ENCODE data around the gene THAP11.

The THAP11 gene

DNA sequence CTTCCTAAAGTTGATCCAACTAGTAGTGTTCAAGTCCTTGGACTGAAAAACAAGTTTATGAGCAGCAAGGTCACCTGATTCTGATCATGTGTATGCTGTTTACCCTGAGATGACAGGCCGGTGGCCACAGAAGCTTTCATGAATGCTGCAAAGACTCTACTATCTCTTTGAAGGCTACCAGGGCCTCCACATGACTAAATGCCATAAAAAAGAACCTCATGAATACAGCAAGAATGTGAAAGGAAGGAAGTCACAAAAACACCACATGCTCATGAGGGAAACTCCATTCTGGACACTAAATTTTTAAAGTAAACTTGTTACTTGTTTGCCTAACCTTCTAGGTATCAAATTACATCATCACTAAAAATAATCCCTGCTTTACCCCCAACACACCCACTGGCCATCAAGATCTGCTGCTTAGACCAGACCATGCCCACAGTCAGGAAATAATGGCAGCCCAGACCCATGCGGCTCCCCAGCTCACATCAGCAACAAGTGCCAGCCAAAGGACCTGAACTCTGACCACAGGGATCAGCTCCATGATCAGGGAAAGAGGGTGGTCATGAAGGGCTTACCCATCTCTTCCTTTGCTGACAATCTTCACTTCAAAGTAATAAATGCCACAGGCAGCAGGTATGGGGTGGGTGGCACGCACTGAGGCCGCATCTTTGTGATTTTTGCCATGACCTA is 37.1 kb upstream of the THAP11 start:
- TF ChIP-seq, protein P1, sequence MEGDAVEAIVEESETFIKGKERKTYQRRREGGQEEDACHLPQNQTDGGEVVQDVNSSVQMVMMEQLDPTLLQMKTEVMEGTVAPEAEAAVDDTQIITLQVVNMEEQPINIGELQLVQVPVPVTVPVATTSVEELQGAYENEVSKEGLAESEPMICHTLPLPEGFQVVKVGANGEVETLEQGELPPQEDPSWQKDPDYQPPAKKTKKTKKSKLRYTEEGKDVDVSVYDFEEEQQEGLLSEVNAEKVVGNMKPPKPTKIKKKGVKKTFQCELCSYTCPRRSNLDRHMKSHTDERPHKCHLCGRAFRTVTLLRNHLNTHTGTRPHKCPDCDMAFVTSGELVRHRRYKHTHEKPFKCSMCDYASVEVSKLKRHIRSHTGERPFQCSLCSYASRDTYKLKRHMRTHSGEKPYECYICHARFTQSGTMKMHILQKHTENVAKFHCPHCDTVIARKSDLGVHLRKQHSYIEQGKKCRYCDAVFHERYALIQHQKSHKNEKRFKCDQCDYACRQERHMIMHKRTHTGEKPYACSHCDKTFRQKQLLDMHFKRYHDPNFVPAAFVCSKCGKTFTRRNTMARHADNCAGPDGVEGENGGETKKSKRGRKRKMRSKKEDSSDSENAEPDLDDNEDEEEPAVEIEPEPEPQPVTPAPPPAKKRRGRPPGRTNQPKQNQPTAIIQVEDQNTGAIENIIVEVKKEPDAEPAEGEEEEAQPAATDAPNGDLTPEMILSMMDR (IDR thresholded peaks at IDR 0.05; ENCODE audit: insufficient read depth, missing control alignments): no peak
- FAIRE-seq (no peak), DNase-seq (ENCODE audit: insufficient read length, low spot score) (no peak)

DNA sequence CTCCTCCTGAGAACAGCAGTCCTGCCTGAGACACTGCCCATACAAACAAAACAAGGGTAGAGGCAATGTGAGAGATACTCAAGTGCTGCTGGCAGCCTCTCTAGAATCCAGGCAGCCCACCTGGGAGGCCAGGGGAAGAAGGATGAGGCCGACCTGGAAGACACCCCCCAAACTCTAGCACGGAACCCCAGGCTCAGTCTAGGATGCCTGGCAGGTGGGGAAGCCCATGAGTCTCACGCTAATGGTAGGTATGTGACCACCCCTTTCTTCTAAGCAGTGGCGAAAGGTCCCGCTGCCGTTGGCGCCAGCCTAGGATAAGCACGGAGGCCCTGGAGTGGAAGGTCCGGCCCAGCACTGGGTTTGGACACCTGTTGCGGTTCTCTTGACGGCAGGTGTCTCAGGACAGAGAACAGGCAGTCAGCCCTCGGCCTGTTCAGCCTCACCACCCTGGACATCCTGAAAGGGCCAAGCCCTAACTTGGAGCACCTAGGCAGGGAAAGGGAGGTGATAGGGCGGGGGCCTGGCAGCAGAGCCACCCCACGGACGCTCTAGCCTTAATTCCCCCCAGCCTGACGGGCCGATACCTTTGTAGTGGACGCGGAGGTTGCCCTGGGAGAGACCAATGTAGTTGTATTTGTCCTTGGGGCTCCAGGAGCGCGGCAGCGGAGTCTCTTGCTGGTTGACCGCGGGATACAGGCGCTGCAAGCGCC is 36.2 kb upstream of the THAP11 start:
- TF ChIP-seq, protein P1 (IDR thresholded peaks at IDR 0.05; ENCODE audit: insufficient read depth, missing control alignments): no peak
- DNase-seq (ENCODE audit: insufficient read length, low spot score): no peak
- FAIRE-seq: no peak

- FAIRE-seq (no peak), DNase-seq (ENCODE audit: insufficient read length, low spot score) (peak; percentile 63)
- TF ChIP-seq, protein P1 (IDR thresholded peaks at IDR 0.05; ENCODE audit: insufficient read depth, missing control alignments): no peak
These were observed 35.5 kb upstream of the THAP11 start, which contains the start of the genes RANBP10 and TSNAXIP1 for GRCh38 chr16:67806428-67807147. Gene RANBP10, minus strand, starts transcription at chr16:67806560. Its CDS starts 24 bp downstream, at chr16:67806536. Gene TSNAXIP1, plus strand, starts transcription at chr16:67806889. Its CDS starts 261 bp downstream, at chr16:67807150.

GRCh38 chr16:67807148-67807682 is 34.9 kb upstream of the THAP11 start:
- no peak for DNase-seq (ENCODE audit: insufficient read length, low spot score)
- TF ChIP-seq, protein P1 (IDR thresholded peaks at IDR 0.05; ENCODE audit: insufficient read depth, missing control alignments): no peak
- FAIRE-seq: no peak

- no peak for DNase-seq (ENCODE audit: insufficient read length, low spot score)
- TF ChIP-seq, protein P1 (IDR thresholded peaks at IDR 0.05; ENCODE audit: insufficient read depth, missing control alignments): no peak
- no peak for FAIRE-seq
These were observed 30.2 kb upstream of the THAP11 start for GRCh38 chr16:67811899-67812298.

DNA sequence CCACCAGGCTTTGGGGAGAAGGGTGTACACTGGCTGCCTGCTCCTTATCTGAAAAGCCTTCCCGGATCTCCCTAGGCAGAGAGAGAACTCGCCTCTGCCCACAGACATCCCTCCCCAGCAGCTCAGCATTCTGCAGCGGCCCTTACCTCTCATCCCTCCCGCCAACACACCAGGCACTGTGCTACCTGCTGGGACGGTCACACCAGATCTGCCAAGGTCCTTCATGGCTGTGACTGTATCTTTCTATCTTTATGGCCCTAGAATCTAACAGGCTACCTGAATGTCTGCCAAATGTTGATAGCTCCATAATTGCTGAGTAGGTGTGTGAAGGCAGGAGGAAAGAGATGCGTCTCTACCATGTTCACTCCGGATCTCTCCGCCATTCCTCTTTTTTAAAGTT is 27.6 kb upstream of the THAP11 start:
- TF ChIP-seq, protein P1 (IDR thresholded peaks at IDR 0.05; ENCODE audit: insufficient read depth, missing control alignments): no peak
- FAIRE-seq (no peak), DNase-seq (ENCODE audit: insufficient read length, low spot score) (no peak)
